Endothelial cell of coronary artery (primary cell): ENCODE results near the gene RANBP3. TPM values are rescaled to one million over a fixed set of nuclear protein-coding genes. Genes with fewer than 3 reads are reported as not detected.

ENCODE experiments used
- total RNA-seq: library from RNA; depleted of rRNA; stranded (reverse); fragments of >200 nt; gene quantifications from 2 replicates; pipeline ENCODE4 v1.2.3, GENCODE V29; 2014

The RANBP3 gene
- total RNA-seq, result 34.7 and 38.7 TPM in 2 replicates

DNA sequence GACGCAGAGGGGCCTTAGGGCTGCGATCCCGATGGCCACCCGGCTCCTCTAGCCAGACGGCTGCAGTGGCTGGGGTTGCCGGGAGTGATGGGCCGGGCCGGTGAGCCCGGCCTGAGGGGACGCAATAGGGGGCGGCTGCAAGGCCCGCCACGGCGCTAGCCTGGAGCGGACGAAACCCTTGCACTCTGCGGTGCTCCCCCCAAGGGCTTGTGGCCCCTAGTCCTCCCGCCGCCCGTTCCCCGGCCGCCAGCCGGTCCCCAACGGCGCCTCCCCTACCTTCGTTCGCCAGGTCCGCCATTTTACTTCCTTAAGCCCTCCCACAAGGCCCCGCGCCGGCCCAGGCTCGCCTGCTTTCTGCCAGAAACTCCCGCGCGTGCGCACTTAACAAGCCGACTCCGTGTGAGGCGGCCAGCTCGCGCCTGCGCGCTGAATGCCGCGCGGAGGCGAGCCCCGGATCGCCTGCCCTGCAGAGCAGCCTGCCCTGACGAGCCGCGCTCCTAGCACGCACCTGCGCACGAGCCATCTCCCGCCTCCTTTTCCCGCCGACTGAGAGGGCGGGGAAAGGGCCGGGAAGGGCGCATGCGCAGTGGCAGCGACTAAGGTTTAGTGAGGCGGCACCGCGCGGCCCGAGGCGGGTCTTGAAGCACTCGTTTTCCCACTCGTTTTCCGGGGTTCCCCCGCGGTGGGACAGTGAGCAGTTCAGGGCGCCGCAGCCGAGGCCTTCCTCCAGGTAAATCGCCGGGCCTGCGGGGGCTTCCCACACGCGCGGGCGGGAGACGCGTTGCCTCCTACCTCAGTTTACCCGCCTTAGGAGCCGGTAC is at the start of gene RANBP3:
Gene RANBP3, minus strand, starts transcription at position 356 of the 821 bp plus-strand sequence. Its CDS starts 58 bp downstream, at position 298.

DNA sequence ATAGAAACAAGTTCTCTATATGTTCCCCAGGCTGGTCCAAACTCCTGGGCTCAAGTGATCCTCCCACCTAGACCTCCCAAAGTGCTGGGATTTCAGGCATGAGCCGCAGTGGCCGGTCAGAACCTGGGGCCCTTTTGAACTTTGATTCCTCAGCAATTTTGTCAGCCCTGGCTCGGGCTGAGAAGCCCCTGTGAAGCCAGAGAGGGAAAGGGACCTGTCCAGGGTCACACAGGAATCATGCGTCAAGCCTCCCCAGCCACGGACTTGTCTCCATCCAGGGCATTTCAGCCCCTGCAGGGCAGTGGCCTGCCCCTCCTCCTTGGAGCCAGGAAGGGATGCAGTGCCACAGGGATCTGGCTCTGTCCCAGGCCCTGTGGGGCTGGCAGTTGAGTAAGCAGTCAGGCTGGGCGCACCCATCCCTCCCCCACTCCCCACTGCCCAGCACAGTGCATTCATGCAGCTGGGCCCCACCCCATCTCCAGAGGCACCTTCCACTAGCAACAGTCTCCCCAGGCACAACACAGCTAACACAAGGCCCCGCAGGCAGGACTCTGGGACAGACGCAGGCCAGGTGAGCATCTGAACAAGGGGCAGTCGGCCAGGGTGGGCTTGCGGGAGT is 64.1 kb downstream of the RANBP3 start, which contains the start of gene CAPS:
Gene CAPS, plus strand, starts transcription at position 516 of the 619 bp plus-strand sequence. CDS start 153 bp downstream, outside the sequence.

DNA sequence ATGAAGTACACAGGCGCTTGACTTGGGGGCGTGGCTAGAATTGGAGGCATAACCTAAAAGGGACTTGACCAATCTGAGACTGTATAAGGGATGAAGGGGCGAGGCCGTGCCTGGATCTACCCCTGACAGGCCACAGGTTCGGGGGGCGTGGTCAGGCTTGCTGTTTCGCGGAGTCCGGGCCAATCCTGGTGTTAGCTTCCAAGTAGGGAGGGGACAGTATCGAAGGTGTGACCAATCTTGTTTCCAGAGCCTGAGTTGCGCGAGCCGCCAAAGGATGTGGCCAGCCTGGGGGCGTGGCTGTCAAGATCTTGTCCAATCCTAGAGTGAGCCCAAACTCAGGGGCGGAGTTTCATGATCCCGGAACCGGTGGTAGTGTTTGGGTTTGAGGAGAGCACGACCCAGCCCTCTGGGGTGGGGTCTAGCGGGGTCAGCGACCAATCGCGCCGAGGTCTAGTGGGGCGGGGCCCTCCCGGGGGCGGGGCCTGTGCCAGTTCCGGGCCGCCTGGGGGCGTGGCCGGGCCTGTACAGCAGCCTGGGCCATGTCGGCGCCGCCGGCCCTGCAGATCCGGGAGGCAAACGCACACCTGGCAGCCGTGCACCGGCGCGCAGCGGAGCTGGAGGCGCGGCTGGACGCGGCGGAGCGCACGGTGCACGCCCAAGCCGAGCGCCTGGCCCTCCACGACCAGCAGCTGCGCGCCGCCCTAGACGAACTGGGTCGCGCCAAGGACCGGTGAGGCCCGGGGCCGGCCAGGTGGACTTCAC is 73.4 kb downstream of the RANBP3 start, which contains the start of gene VMAC:
Gene VMAC, plus strand, starts transcription at position 521 of the 762 bp plus-strand sequence. Its CDS starts 19 bp downstream, at position 540.

DNA sequence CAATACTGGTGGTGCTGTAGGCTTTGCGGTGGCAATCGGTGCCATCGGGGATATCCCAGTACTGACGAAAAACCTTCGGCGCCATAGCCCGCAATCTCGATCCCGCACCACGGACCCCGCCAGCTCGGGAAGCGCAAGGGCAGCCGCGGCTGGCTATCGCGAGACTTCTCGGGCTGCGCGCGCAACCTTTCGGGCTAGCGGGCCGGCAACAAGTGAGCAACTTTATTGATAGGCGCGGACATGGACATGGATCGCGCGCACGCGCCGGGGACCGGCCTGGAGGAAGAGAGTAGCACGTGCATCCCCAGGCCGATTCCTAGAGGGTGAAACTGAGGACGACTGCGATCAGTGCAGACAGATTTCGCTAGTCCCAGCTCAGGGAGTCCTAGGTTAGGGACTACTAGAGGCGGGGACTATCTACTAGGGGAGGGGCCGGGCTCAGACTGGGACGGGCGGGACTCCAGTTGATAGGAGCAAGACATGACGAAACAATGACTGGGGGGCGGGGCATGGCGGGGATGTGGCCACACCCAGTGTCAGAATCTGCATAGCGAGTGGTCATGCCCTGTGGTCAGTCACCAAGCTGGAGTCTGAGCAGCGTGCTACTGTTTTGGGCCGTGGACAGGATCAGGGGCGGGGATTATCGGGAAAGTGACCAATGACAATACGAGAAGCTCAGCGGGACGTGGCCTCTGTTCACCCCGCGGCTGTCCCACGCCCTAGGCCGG is 74.2 kb downstream of the RANBP3 start, which contains the start of gene NDUFA11:
Gene NDUFA11, minus strand, starts transcription at position 167 of the 728 bp plus-strand sequence. Its CDS starts 82 bp downstream, at position 85.

Other genes with a start within 250 kb of the RANBP3 start
- gene PRR22, start 193.4 kb downstream of the RANBP3 start, total RNA-seq, result 0.19 and 0.27 TPM in 2 replicates
- 25.2 and 33.4 TPM in 2 replicates for gene DUS3L, start 187.0 kb downstream of the RANBP3 start, total RNA-seq
- 0.09 TPM in 1 of 2 replicates, not detected in the other for gene NRTN, start 173.1 kb downstream of the RANBP3 start, total RNA-seq
- not detected in 2 replicates for gene FUT6, start 138.4 kb downstream of the RANBP3 start, total RNA-seq
- not detected in 2 replicates for gene FUT3, start 126.7 kb downstream of the RANBP3 start, total RNA-seq
- not detected in 2 replicates for gene FUT5, start 107.6 kb downstream of the RANBP3 start, total RNA-seq
- 235 and 266 TPM in 2 replicates for gene NDUFA11, start 74.3 kb downstream of the RANBP3 start, total RNA-seq
- 3.2 and 4.8 TPM in 2 replicates for gene VMAC, start 73.3 kb downstream of the RANBP3 start, total RNA-seq
- 1.3 and 3.5 TPM in 2 replicates for gene CAPS, start 63.9 kb downstream of the RANBP3 start, total RNA-seq
- gene RFX2, start 132.4 kb upstream of the RANBP3 start, total RNA-seq, result 3.8 and 6.8 TPM in 2 replicates
- not detected in 2 replicates for gene ACSBG2, start 157.5 kb upstream of the RANBP3 start, total RNA-seq